GM10847 (cell line): Measurements from ENCODE around the gene PCDHA13.
"Not testable (repeated sequence)": the region's sequence is repeated elsewhere in the genome, so short reads cannot be mapped to it uniquely, and the experiment has no call there.

Experiments
- POLR2A ChIP-seq: IDR thresholded peaks from 2 replicates; pipeline ENCODE4 v1.6.1; 2011; ENCODE audit not compliant: insufficient read length; ENCODE audit errors: extremely low read depth

Gene PCDHA13, protein sequence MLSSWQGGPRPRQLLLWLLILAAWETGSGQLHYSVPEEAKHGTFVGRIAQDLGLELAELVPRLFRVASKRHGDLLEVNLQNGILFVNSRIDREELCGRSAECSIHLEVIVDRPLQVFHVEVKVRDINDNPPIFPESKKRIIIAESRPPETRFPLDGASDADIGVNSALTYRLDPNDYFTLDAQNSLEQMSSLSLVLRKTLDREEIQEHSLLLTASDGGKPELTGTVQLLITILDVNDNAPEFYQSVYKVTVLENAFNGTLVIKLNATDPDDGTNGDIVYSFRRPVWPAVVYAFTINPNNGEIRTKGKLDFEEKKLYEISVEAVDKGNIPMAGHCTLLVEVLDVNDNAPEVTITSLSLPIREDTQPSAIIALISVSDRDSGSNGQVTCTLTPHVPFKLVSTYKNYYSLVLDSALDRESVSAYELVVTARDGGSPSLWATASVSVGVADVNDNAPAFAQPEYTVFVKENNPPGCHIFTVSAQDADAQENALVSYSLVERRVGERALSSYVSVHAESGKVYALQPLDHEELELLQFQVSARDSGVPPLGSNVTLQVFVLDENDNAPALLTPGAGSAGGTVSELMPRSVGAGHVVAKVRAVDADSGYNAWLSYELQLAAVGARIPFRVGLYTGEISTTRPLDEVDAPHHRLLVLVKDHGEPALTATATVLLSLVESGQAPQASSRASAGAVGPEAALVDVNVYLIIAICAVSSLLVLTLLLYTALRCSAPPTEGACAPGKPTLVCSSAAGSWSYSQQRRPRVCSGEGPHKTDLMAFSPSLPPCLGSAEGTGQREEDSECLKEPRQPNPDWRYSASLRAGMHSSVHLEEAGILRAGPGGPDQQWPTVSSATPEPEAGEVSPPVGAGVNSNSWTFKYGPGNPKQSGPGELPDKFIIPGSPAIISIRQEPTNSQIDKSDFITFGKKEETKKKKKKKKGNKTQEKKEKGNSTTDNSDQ

GRCh38 chr5:140881889-140882590, at the start of gene PCDHA13:
TSS of gene PCDHA13 (plus strand) at chr5:140882124. CDS start at chr5:140882269, 145 bp downstream.
- TF ChIP-seq POLR2A: no peak

GRCh38 chr5:140833993-140834392, 47.9 kb upstream of the PCDHA13 start, which contains the start of gene PCDHA7:
TSS of gene PCDHA7 (plus strand) at chr5:140834269. CDS start at chr5:140834384, 115 bp downstream.
- no peak for TF ChIP-seq POLR2A

DNA sequence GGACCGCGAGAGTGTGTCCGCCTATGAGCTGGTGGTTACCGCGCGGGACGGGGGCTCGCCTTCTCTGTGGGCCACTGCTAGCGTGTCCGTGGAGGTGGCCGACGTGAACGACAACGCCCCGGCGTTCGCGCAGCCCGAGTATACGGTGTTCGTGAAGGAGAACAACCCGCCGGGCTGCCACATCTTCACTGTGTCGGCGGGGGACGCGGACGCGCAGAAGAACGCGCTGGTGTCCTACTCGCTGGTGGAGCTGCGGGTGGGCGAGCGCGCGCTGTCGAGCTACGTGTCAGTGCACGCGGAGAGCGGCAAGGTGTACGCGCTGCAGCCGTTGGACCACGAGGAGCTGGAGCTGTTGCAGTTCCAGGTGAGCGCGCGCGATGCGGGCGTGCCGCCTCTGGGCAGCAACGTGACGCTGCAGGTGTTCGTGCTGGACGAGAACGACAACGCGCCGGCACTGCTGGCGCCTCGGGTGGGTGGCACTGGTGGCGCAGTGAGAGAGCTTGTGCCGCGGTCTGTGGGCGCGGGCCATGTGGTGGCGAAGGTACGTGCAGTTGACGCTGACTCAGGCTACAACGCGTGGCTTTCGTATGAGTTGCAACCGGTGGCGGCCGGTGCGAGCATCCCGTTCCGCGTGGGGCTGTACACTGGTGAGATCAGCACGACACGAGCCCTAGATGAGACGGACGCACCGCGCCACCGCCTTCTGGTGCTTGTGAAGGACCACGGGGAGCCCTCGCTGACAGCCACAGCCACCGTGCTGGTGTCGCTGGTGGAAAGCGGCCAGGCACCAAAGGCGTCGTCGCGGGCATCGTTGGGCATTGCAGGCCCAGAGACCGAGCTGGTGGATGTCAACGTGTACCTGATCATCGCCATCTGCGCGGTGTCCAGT, 46.1 kb upstream of the PCDHA13 start:
- TF ChIP-seq POLR2A: no peak

GRCh38 chr5:140840978-140841962, 40.7 kb upstream of the PCDHA13 start, which contains the start of gene PCDHA8:
TSS of gene PCDHA8 (plus strand) at chr5:140841187. CDS start at chr5:140841322, 135 bp downstream.
- TF ChIP-seq POLR2A: no peak

DNA sequence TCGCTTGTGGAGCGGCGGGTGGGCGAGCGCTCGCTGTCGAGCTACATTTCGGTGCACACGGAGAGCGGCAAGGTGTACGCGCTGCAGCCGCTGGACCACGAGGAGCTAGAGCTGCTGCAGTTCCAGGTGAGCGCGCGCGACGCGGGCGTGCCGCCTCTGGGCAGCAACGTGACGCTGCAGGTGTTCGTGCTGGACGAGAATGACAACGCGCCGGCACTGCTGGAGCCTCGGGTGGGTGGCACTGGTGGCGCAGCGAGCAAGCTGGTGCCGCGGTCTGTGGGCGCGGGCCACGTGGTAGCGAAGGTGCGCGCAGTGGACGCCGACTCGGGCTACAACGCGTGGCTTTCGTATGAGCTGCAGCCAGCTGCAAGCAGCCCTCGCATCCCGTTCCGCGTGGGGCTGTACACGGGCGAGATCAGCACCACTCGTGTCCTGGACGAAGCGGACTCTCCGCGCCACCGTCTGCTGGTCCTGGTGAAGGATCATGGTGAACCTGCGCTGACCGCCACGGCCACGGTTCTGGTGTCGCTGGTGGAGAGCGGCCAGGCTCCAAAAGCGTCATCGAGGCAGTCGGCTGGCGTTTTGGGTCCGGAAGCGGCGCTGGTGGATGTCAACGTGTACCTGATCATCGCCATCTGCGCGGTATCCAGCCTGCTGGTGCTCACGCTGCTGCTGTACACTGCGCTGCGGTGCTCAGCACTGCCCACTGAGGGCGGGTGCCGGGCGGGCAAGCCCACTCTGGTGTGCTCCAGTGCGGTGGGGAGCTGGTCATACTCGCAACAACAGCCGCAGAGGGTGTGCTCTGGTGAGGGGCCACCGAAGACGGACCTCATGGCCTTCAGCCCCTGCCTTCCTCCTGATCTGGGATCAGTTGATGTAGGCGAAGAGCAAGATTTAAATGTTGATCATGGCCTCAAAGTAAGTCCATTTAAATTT, 38.9 kb upstream of the PCDHA13 start:
- no peak for TF ChIP-seq POLR2A

DNA sequence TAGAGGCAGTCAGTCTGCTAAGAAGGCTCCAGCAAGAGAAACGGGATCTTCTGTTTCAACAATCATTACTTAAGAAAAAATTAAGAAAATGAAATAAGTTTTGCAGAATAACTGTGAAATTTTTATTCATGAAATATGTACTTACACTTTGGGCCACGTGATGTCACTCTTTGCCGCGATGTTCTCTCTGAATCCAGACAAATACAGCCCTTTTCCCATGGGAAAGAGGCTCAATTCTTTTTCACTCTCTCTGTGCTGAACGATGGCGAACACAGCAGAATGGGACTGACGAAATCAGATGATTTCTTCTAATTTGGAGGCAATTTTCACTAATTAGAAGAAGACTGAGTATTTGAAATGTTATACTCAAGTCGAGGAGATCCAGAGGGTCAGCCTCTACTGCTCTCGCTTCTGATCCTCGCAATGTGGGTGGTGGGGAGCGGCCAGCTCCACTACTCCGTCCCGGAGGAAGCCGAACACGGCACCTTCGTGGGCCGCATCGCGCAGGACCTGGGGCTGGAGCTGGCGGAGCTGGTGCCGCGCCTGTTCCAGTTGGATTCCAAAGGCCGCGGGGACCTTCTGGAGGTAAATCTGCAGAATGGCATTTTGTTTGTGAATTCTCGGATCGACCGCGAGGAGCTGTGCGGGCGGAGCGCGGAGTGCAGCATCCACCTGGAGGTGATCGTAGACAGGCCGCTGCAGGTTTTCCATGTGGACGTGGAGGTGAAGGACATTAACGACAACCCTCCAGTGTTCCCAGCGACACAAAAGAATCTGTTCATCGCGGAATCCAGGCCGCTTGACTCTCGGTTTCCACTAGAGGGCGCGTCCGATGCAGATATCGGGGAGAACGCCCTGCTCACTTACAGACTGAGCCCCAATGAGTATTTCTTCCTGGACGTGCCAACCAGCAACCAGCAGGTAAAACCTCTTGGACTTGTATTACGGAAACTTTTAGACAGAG, 33.5 kb upstream of the PCDHA13 start, which contains the start of gene PCDHA9:
Gene PCDHA9, plus strand, starts transcription at position 244 of the 964 bp plus-strand sequence. Its CDS starts 114 bp downstream, at position 358.
- TF ChIP-seq POLR2A: not testable (repeated sequence)

DNA sequence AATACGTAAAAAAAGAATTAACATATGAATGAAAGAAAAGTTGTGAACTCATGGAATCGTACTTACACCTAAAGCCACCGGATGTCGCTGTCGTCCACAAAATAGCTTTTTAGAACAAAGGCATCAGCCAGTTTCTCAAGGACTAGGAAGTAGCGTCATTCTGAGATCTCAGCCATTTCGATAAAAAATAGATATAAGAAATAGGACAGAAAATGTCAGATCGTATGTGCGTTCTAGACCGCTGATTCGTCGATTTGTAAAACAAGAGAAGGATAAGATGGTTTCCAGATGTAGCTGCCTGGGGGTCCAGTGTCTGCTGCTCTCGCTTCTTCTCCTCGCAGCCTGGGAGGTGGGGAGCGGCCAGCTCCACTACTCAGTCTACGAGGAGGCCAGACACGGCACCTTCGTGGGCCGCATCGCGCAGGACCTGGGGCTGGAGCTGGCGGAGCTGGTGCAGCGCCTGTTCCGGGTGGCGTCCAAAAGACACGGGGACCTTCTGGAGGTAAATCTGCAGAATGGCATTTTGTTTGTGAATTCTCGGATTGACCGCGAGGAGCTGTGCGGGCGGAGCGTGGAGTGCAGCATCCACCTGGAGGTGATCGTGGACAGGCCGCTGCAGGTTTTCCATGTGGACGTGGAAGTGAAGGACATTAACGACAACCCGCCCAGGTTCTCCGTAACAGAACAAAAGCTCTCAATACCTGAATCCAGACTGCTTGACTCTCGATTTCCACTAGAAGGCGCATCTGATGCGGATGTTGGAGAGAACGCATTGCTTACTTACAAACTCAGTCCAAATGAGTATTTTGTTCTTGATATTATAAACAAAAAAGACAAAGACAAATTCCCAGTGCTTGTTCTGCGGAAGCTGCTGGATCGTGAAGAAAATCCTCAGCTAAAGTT, 25.9 kb upstream of the PCDHA13 start, which contains the start of gene PCDHA10:
Gene PCDHA10, plus strand, starts transcription at position 126 of the 903 bp plus-strand sequence. Its CDS starts 152 bp downstream, at position 278.
- no peak for TF ChIP-seq POLR2A

DNA sequence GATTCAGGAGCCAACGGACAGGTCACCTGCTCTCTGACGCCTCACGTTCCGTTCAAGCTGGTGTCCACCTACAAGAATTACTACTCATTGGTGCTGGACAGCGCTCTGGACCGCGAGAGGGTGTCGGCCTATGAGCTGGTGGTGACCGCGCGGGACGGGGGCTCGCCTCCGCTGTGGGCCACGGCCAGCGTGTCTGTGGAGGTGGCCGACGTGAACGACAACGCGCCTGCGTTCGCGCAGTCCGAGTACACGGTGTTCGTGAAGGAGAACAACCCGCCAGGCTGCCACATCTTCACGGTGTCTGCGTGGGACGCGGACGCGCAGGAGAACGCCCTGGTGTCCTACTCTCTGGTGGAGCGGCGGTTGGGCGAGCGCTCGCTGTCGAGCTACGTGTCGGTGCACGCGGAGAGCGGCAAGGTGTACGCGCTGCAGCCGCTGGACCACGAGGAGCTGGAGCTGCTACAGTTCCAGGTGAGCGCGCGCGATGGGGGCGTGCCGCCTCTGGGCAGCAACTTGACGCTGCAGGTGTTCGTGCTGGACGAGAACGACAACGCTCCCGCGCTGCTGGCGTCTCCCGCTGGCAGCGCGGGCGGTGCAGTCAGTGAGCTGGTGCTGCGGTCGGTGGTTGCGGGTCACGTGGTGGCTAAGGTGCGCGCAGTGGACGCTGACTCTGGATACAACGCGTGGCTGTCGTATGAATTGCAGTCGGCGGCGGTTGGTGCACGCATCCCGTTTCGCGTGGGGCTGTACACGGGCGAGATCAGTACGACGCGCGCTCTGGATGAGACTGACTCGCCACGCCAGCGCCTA, 24.5 kb upstream of the PCDHA13 start:
- TF ChIP-seq POLR2A: no peak

- no peak for TF ChIP-seq POLR2A
Observed at GRCh38 chr5:140857987-140858240, 24.0 kb upstream of the PCDHA13 start.
